ENCODE data around the gene STIMATE.

DNA sequence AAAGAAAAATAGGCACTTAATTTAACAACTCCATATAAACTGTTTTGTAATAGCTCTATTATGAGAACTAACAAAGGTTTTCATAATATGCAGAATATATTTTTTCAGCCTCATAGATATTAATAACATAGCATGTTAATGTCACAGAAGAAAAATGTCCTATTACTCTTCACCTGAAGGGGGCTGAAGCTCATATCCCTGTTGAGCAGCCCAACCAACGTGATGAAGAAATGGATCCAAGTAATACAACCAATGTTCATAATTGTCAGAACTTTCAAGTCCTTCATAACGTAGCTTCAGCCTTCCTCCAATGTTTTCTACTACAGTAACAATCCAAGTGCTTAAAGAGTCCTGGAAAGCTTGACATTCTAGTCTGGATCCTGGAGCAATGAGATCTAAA is 34.5 kb upstream of the STIMATE start:
- TF ChIP-seq POLR2A (IDR thresholded peaks at IDR 0.05) (no peak), EP300 (IDR thresholded peaks at IDR 0.05) (no peak)
- TF ChIP-seq, protein P1, sequence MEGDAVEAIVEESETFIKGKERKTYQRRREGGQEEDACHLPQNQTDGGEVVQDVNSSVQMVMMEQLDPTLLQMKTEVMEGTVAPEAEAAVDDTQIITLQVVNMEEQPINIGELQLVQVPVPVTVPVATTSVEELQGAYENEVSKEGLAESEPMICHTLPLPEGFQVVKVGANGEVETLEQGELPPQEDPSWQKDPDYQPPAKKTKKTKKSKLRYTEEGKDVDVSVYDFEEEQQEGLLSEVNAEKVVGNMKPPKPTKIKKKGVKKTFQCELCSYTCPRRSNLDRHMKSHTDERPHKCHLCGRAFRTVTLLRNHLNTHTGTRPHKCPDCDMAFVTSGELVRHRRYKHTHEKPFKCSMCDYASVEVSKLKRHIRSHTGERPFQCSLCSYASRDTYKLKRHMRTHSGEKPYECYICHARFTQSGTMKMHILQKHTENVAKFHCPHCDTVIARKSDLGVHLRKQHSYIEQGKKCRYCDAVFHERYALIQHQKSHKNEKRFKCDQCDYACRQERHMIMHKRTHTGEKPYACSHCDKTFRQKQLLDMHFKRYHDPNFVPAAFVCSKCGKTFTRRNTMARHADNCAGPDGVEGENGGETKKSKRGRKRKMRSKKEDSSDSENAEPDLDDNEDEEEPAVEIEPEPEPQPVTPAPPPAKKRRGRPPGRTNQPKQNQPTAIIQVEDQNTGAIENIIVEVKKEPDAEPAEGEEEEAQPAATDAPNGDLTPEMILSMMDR (IDR thresholded peaks at IDR 0.05), result no peak

Measured in stomach (tissue), 4 donors.